B cell (primary cell): Measurements from ENCODE around the gene DUSP18.

Source experiments
- EZH2 ChIP-seq: IDR thresholded peaks from 2 replicates; pipeline ENCODE4 v1.6.1; 2012; ENCODE audit warnings: borderline replicate concordance, low read depth, mild to moderate bottlenecking, moderate library complexity, low read length; ENCODE audit not compliant: insufficient read depth, poor library complexity, severe bottlenecking
- TF ChIP-seq, protein P1 (sequence below): fragments of 200-600 bp; IDR thresholded peaks from one replicate; pipeline ENCODE4 v1.8.0; 2022; ENCODE audit warnings: antibody characterized with exemption, mild to moderate bottlenecking

DNA sequence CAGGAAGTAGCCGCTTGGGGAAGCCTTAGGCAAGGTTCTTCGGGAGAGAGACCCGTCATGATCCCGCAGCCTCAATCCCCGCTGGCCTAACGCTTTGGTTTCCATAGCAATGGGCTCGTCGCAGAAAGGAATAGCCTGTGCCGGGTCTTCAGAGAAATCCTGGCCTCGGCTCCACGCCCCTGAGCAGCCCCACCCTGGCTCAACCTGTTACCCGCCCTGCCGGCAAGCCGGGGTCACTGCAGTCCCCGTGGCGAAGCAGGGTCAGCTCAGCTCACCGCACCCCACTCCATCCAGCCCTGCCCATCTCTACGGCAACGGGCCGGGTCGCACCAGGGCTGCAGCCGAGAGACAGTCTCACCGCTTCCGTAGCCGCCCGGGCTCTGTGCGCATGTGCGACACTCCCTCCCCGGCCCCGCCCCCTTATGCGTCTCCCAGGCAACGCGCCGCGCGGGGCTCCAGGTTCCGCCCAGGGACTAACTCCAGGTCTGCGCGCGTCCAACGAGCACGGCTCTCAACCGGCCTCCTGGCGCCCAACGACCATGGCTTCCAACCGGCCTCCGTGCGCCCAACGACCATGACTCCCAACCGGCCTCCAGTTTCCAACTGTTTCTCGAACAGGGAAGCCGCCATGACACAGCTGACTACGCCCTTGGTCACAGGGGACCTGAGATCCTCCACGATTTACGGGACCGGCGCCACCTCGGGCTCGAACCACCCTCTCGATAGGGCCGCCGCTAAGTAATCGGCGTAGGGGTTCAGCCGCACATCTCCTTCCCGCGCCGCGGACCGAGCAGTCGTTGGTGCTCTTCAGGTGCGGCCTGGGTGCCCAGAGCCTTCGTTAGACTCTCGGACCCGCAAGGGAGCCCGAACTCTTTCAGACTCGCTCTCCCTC, at the start of gene DUSP18:
- TF ChIP-seq, protein P1, sequence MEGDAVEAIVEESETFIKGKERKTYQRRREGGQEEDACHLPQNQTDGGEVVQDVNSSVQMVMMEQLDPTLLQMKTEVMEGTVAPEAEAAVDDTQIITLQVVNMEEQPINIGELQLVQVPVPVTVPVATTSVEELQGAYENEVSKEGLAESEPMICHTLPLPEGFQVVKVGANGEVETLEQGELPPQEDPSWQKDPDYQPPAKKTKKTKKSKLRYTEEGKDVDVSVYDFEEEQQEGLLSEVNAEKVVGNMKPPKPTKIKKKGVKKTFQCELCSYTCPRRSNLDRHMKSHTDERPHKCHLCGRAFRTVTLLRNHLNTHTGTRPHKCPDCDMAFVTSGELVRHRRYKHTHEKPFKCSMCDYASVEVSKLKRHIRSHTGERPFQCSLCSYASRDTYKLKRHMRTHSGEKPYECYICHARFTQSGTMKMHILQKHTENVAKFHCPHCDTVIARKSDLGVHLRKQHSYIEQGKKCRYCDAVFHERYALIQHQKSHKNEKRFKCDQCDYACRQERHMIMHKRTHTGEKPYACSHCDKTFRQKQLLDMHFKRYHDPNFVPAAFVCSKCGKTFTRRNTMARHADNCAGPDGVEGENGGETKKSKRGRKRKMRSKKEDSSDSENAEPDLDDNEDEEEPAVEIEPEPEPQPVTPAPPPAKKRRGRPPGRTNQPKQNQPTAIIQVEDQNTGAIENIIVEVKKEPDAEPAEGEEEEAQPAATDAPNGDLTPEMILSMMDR, result peak; percentile 41
- TF ChIP-seq EZH2, result no peak
